ENCODE measurements around the gene CCDC83. TPM values are rescaled to one million over a fixed set of nuclear protein-coding genes. Genes with fewer than 3 reads are reported as not detected.
"Not testable (repeated sequence)": the region's sequence is repeated elsewhere in the genome, so short reads cannot be mapped to it uniquely, and the experiment has no call there.

CCDC83 gene
- total RNA-seq, 3 donors from 2014 or later (not counting 1 experiment from before 2014, with no cell fraction given), result 0.12 TPM; not detected in 2

GRCh38 chr11:85831050-85831449, 24.1 kb upstream of the CCDC83 start:
- H3K27ac Mint-ChIP-seq, result no peak overlapping the region
- Histone ChIP-seq H3K36me3 (ENCODE audit: control insufficient read depth, insufficient read depth, low read length) (no peaks in the 10 kb centered on the region), H3K4me3 (ENCODE audit: low read length) (no peak overlapping the region), H3K9me3 (ENCODE audit: control insufficient read depth, insufficient read depth, low read length) (peaks cover 3% of the 10 kb centered on the region), H3K27me3 (ENCODE audit: control insufficient read depth, insufficient read depth, low read length) (no peaks in the 10 kb centered on the region), H3K4me1 (ENCODE audit: control insufficient read depth, insufficient read depth, low read length) (peaks cover 16% of the 10 kb centered on the region), H3K27ac (ENCODE audit: low read length) (no peak overlapping the region)
- H3K27me3 Mint-ChIP-seq (ENCODE audit: low read depth in 2 of 2), result no peaks in the 10 kb centered on the region
- H3K9me3 Mint-ChIP-seq, result peaks cover 3 to 4% of the 10 kb centered on the region in 2 donors
- peaks cover 8% of the 10 kb centered on the region for H3K36me3 Mint-ChIP-seq
- intact Hi-C loops (cut with micrococcal nuclease), result no loop called here
- no peak overlapping the region for H3K4me3 Mint-ChIP-seq
- TF ChIP-seq CTCF (IDR thresholded peaks at IDR 0.05), result no peak
- peaks cover 13 to 15% of the 10 kb centered on the region in 2 donors for H3K4me1 Mint-ChIP-seq
- ATAC-seq, result no peak
- no peak for DNase-seq

- DNase-seq (no peak), ATAC-seq (no peak)
- no peak overlapping the region for H3K27ac Mint-ChIP-seq
- peaks cover 3 to 5% of the 10 kb centered on the region in 2 donors for H3K9me3 Mint-ChIP-seq
- H3K4me1 ChIP-seq (ENCODE audit: control insufficient read depth, insufficient read depth, low read length), result no peaks in the 10 kb centered on the region
- no CpG with 5 or more reads among the region's 1 CpG for WGBS (ENCODE audit: insufficient coverage)
- no peak overlapping the region for H3K27ac ChIP-seq (ENCODE audit: low read length)
- H3K9me3 ChIP-seq (ENCODE audit: control insufficient read depth, insufficient read depth, low read length), result peaks cover 3% of the 10 kb centered on the region
- H3K36me3 ChIP-seq (ENCODE audit: control insufficient read depth, insufficient read depth, low read length), result no peaks in the 10 kb centered on the region
- H3K4me3 Mint-ChIP-seq, result no peak overlapping the region
- no peaks in the 10 kb centered on the region for H3K4me1 Mint-ChIP-seq
- intact Hi-C loops (cut with micrococcal nuclease), result no loop called here
- no peak for TF ChIP-seq CTCF (IDR thresholded peaks at IDR 0.05)
- H3K36me3 Mint-ChIP-seq, result peaks cover 10% of the 10 kb centered on the region
- H3K27me3 ChIP-seq (ENCODE audit: control insufficient read depth, insufficient read depth, low read length), result no peaks in the 10 kb centered on the region
- no peaks in the 10 kb centered on the region for H3K27me3 Mint-ChIP-seq (ENCODE audit: low read depth in 2 of 2)
- H3K4me3 ChIP-seq (ENCODE audit: low read length), result no peak overlapping the region
These were observed 19.9 kb upstream of the CCDC83 start for GRCh38 chr11:85835263-85835662.

GRCh38 chr11:85835729-85836128, 19.5 kb upstream of the CCDC83 start:
- H3K36me3 Mint-ChIP-seq, result peaks cover 10% of the 10 kb centered on the region
- H3K27me3 Mint-ChIP-seq (ENCODE audit: low read depth in 2 of 2), result no peaks in the 10 kb centered on the region
- Histone ChIP-seq H3K27me3 (ENCODE audit: control insufficient read depth, insufficient read depth, low read length) (no peaks in the 10 kb centered on the region), H3K9me3 (ENCODE audit: control insufficient read depth, insufficient read depth, low read length) (peaks cover 3% of the 10 kb centered on the region), H3K4me3 (ENCODE audit: low read length) (no peak overlapping the region), H3K4me1 (ENCODE audit: control insufficient read depth, insufficient read depth, low read length) (no peaks in the 10 kb centered on the region), H3K36me3 (ENCODE audit: control insufficient read depth, insufficient read depth, low read length) (no peaks in the 10 kb centered on the region), H3K27ac (ENCODE audit: low read length) (no peak overlapping the region)
- no peak for DNase-seq
- H3K9me3 Mint-ChIP-seq, result peaks cover 3 to 5% of the 10 kb centered on the region in 2 donors
- no peak for ATAC-seq
- H3K4me3 Mint-ChIP-seq, result no peak overlapping the region
- intact Hi-C loops (cut with micrococcal nuclease), result no loop called here
- 70% methylated on average over 3 of the region's 3 CpGs for WGBS (ENCODE audit: insufficient coverage)
- no peak overlapping the region for H3K27ac Mint-ChIP-seq
- TF ChIP-seq CTCF (IDR thresholded peaks at IDR 0.05), result no peak
- no peaks in the 10 kb centered on the region for H3K4me1 Mint-ChIP-seq

GRCh38 chr11:85840932-85841331, 14.3 kb upstream of the CCDC83 start:
- H3K27me3 ChIP-seq (ENCODE audit: control insufficient read depth, insufficient read depth, low read length); DNase-seq; H3K36me3 Mint-ChIP-seq; H3K4me1 Mint-ChIP-seq; H3K9me3 Mint-ChIP-seq; H3K36me3 ChIP-seq (ENCODE audit: control insufficient read depth, insufficient read depth, low read length); H3K27me3 Mint-ChIP-seq (ENCODE audit: low read depth in 2 of 2); H3K4me3 Mint-ChIP-seq; H3K4me3 ChIP-seq (ENCODE audit: low read length); H3K9me3 ChIP-seq (ENCODE audit: control insufficient read depth, insufficient read depth, low read length); intact Hi-C loops (cut with micrococcal nuclease); H3K4me1 ChIP-seq (ENCODE audit: control insufficient read depth, insufficient read depth, low read length); H3K27ac ChIP-seq (ENCODE audit: low read length); H3K27ac Mint-ChIP-seq; ATAC-seq: not testable (repeated sequence)

All from natural killer cell (primary cell).